GM21390 (cell line): ENCODE results near the gene WIPI1.
"Not testable (repeated sequence)": the region's sequence is repeated elsewhere in the genome, so short reads cannot be mapped to it uniquely, and the experiment has no call there.

Experiments used
- ATAC-seq: cut with Tn5 transposase; IDR thresholded peaks from one replicate; pipeline ENCODE4 v1.9.1; 2021; ENCODE audit not compliant: unreplicated experiment

The WIPI1 gene

GRCh38 chr17:68387435-68388218 is 69.7 kb downstream of the WIPI1 start:
- ATAC-seq = no peak

GRCh38 chr17:68385490-68386215 is 71.6 kb downstream of the WIPI1 start:
- ATAC-seq = no peak

- ATAC-seq = no peak
Observed at GRCh38 chr17:68384941-68385340, 72.4 kb downstream of the WIPI1 start.

- ATAC-seq = no peak
Observed at GRCh38 chr17:68384471-68384870, 72.8 kb downstream of the WIPI1 start.

- ATAC-seq = no peak
Observed at GRCh38 chr17:68383443-68384321, 73.6 kb downstream of the WIPI1 start.

GRCh38 chr17:68383120-68383442 is 74.2 kb downstream of the WIPI1 start:
- no peak for ATAC-seq

- no peak for ATAC-seq
Observed at GRCh38 chr17:68382582-68383085, 74.7 kb downstream of the WIPI1 start.

GRCh38 chr17:68381076-68381900 is 76.0 kb downstream of the WIPI1 start:
- no peak for ATAC-seq

GRCh38 chr17:68379692-68380677 is 77.3 kb downstream of the WIPI1 start:
- no peak for ATAC-seq

- no peak for ATAC-seq
Observed at GRCh38 chr17:68379177-68379510, 78.2 kb downstream of the WIPI1 start.

GRCh38 chr17:68378268-68379176 is 78.8 kb downstream of the WIPI1 start:
- ATAC-seq = no peak

- ATAC-seq = no peak
Observed at GRCh38 chr17:68377771-68378267, 79.5 kb downstream of the WIPI1 start.

GRCh38 chr17:68376178-68376577 is 81.1 kb downstream of the WIPI1 start:
- ATAC-seq = not testable (repeated sequence)

GRCh38 chr17:68375566-68375965 is 81.7 kb downstream of the WIPI1 start:
- ATAC-seq = no peak
